NCI-H69 (cell line): Measurements from ENCODE around the gene IFIT1.
"Not testable (repeated sequence)": the region's sequence is repeated elsewhere in the genome, so short reads cannot be mapped to it uniquely, and the experiment has no call there.

ENCODE experiments used
- DNase-seq: peaks from one replicate; lab custom pipeline; 2025; lab: John Stamatoyannopoulos, UW

Gene IFIT1

GRCh38 chr10:89398003-89398749 lies 5.8 kb downstream of the IFIT1 start:
- DNase-seq = no peak

- no peak for DNase-seq
These were observed 7.5 kb downstream of the IFIT1 start for GRCh38 chr10:89399956-89400355.

GRCh38 chr10:89403043-89403442 lies 10.6 kb downstream of the IFIT1 start:
- DNase-seq = no peak

- no peak for DNase-seq
These were observed 12.0 kb downstream of the IFIT1 start for GRCh38 chr10:89404104-89405047.

GRCh38 chr10:89406178-89406577 lies 13.8 kb downstream of the IFIT1 start:
- DNase-seq = not testable (repeated sequence)

DNA sequence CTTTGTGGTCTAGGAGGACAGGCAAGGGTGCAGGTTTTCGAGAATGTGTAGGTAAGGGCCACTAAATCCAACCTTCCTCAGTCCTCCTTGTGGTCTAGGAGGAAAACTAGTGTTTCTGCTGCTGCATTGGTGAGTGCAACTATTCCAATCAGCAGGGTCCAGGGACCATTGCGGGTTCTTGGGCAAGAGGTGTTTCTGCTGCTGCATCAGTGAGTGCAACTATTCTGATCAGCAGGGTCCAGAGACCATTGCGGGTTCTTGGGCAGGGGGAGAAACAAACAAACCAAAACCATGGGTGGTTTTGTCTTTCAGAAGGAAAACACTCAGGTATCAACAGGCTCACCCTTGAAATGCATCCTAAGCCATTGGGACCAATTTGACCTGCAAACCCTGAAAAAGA lies 15.4 kb downstream of the IFIT1 start:
- DNase-seq = not testable (repeated sequence)

DNA sequence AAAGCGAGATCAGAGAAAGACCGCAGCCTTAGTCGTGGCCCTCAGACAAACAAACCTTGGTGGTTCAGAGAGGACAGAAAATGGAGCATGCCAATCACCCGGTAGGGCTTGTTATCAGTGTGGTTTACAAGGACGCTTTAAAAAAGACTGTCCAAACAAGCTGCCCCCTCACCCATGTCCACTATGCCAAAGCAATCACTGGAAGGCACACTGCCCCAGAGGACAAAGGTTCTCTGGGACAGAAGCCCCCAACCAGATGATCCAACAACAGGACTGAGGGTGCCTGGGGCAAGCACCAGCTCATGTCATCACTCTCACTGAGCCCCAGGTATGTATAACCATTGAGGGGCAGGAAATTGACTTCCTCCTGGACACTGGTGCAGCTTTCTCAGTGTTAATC lies 16.9 kb downstream of the IFIT1 start:
- DNase-seq = not testable (repeated sequence)

DNA sequence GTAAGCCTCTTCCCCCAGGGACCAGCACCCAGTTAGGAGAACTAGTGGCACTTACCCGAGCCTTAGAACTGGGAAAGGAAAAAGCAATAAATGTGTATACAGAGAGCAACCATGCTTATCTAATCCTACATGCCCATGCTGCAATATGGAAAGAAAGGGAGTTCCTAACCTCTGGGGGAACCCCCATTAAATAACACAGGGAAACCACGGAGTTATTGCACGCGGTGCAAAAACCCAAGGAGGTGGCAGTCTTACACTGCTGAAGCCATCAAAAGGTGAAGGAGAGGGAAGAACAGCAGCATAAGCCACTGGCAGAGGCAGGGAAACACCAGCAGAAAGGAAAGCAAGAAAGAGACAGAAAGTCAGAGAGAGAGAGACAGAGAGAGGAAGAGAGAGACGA lies 18.1 kb downstream of the IFIT1 start:
- DNase-seq = not testable (repeated sequence)

DNA sequence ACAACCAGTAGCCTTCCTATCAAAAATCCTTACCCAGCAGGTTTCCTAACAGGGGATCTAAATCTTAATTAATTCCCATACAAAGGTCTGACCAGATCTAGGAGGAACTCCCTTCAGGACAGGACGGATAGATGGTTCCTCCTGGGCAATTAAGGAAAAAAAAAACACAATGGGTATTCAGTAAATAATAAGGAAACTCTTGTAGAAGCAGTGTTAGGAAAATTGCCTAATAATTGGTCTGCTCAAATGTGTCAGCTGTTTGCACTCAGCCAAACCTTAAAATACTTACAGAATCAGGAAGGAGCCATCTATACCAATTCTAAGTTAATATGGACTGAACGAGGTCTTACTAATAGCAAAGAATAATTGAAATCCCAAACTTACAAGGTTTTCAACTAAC lies 18.7 kb downstream of the IFIT1 start:
- not testable (repeated sequence) for DNase-seq

DNA sequence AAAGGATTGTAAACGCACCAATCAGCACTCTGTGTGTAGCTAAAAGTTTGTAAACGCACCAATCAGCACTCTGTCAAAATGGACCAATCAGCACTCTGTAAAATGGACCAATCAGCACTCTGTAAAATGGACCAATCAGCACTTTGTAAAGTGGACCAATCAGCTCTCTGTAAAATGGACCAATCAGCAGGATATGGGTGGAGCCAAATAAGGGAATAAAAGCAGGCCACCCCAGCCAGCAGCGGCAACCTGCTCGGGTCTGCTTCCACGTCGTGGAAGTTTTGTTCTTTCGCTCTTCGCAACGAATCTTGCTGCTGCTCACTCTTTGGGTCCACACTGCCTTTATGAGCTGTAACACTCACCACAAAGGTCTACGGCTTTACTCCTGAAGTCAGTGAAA lies 19.9 kb downstream of the IFIT1 start:
- DNase-seq = not testable (repeated sequence)

DNA sequence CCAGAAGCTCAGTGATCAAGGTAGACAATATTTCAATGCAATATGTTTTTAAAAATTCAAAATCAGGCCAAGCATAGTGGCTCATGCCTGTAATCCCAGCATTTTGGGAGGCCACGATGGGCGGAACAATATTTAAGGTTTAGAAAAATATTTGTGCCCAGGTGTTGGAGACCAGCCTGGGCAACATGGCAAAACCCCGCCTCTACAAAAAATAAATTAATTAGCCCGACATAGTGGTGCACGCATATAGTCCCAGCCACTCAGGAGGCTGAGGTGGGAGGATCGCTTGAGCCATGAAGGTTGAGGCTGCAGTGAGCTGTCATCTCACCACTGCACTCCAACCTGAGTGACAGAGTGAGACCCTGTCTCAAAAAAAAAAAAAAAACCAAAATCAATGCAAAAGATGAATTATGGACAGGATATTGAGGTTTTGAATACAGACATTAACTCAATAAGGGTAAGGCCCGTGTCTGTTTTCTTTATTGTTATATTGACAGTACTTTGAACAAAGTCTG lies 21.0 kb downstream of the IFIT1 start:
- DNase-seq = no peak

- DNase-seq = peak; percentile 71
These were observed 21.9 kb downstream of the IFIT1 start, which contains the start of gene IFIT5 for GRCh38 chr10:89414146-89414878. Gene IFIT5, plus strand, starts transcription at chr10:89414568. Its CDS starts 231 bp downstream, at chr10:89414799.

DNA sequence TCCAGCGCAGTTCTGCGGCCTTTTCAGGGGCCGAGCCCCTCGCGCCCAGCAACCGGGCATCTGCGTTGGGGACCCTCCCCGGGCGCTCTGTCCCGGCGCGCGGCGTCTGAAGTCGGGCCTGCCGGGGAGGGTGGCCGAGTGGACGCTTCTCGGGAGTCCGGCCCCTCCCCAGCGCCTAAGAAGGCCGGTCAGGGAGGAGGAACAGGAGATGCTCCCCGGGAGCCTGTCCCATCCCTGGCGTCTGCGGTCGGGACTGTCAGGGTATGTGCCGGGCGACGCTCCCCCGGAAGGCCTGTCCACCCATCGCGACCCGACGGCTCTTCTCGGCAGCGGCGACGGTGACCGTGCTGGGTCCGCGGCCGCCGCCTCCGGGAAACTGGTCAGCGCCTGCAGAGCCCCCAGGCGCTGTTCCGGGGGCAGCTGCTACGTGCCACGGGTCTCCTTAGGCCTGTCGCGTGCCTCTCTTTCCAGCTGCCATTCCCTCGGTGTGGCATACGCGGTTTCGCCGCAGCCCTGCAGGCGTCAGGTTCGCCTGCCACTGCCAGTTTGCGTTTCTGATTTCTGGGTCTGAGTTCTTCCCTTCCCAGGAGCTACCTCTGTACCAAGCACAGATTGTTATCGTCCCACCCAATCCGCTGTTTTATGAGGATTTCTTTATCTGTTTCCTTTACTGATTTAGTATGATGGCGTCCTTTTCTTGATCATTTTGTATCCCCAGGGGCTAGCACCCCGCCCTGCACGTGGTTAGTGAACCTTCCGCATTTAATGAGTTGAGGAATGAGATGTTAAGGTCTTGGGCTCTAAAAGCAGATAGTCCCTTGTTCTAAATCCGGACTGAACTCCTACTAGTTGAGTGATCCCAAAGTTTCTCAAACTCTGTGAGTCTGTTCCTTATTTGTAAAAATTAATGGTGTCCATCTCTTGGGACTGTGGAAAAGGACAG lies 22.7 kb downstream of the IFIT1 start:
- peak; percentile 46 for DNase-seq

DNA sequence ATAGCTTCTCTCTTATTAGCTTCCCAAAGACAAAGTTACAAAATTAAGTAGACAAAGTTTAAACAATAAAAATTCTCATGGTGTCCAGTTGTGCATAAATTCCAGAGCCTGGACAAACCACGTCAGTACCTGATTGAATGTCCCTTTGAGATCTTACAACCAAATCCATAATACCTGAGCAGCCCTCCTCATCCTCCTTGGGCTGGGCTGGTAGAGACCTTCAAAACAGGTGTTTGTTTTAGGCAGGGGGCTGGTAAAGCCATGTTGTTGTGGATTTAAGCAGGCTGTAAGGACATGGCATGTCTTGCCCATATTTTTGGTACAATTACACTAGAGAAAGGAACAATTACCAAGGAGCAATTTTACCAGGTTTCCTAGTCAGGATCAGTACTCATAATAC lies 24.0 kb downstream of the IFIT1 start:
- no peak for DNase-seq

- DNase-seq = peak; percentile 0
These were observed 27.1 kb downstream of the IFIT1 start for GRCh38 chr10:89419548-89419947.

GRCh38 chr10:89421018-89421476 lies 28.6 kb downstream of the IFIT1 start:
- no peak for DNase-seq

GRCh38 chr10:89425000-89425399 lies 32.6 kb downstream of the IFIT1 start:
- no peak for DNase-seq

- peak; percentile 49 for DNase-seq
These were observed 33.9 kb downstream of the IFIT1 start for GRCh38 chr10:89426230-89426868.

- DNase-seq = no peak
These were observed 35.2 kb downstream of the IFIT1 start for GRCh38 chr10:89427629-89428028.

- peak; percentile 25 for DNase-seq
These were observed 36.5 kb downstream of the IFIT1 start for GRCh38 chr10:89428877-89429276.
